GM12874 (cell line): ENCODE results near the gene MEGF6.

Source experiments
- CTCF ChIP-seq: IDR thresholded peaks from 2 replicates; pipeline ENCODE4 v1.5.1; 2011; ENCODE audit warnings: low read depth, mild to moderate bottlenecking, control low read depth, low read length, moderate library complexity; ENCODE audit not compliant: insufficient read depth

The MEGF6 gene

GRCh38 chr1:3467096-3468036 is 143.9 kb downstream of the MEGF6 start:
- TF ChIP-seq CTCF = no peak

- no peak for TF ChIP-seq CTCF
Observed at GRCh38 chr1:3466366-3467075, 144.8 kb downstream of the MEGF6 start.

- no peak for TF ChIP-seq CTCF
Observed at GRCh38 chr1:3465935-3466321, 145.4 kb downstream of the MEGF6 start.

- TF ChIP-seq CTCF = no peak
Observed at GRCh38 chr1:3465091-3465934, 146.0 kb downstream of the MEGF6 start.

GRCh38 chr1:3464649-3465025 is 146.7 kb downstream of the MEGF6 start:
- TF ChIP-seq CTCF = no peak

GRCh38 chr1:3463891-3464648 is 147.2 kb downstream of the MEGF6 start:
- no peak for TF ChIP-seq CTCF
